Upper lobe of left lung (tissue), 4 donors: Measurements from ENCODE around the gene VPS33B.

Experiments
- CTCF ChIP-seq, 6 experiments: fragments of 450-650 bp in 4 of 6; fragments of 200-600 bp in 2 of 6; sonication (generic) in 2 of 6; IDR thresholded peaks; one replicate each; pipeline ENCODE4 v1.5.1; 2016 to 2019; ENCODE audit warnings: antibody characterized with exemption in 6 of 6
- EP300 ChIP-seq, 4 donors: sonication (generic); formaldehyde crosslinking; IDR thresholded peaks; one replicate each; pipeline ENCODE4 v1.5.1; 2017; ENCODE audit warnings: antibody characterized with exemption in 4 of 4, control low read depth in 2 of 4

GRCh38 chr15:91039996-91040395, 17.6 kb upstream of the VPS33B start:
- no peak for TF ChIP-seq EP300 (IDR thresholded peaks at IDR 0.05)
- no peak for TF ChIP-seq CTCF (IDR thresholded peaks at IDR 0.05)
